KOPT-K1 (cell line): ENCODE measurements around the gene ZNF652.

Experiments
- H3K27ac ChIP-seq: fragments of 200-600 bp; sonication (generic); 2 replicates; pipeline ENCODE4 v1.5.1; 2016; ENCODE audit warnings: antibody characterized with exemption, mild to moderate bottlenecking, low read depth, low read length; ENCODE audit not compliant: poor library complexity, severe bottlenecking
- H3K36me3 ChIP-seq: fragments of 200-600 bp; sonication (generic); 2 replicates; pipeline ENCODE4 v1.5.1; 2017; ENCODE audit warnings: antibody characterized with exemption, mild to moderate bottlenecking, low read length, moderate library complexity; ENCODE audit not compliant: insufficient read depth
- H3K9me3 ChIP-seq: fragments of 200-600 bp; sonication (generic); 2 replicates; pipeline ENCODE4 v1.5.1; 2017; ENCODE audit warnings: antibody characterized with exemption, low read length, mild to moderate bottlenecking; ENCODE audit not compliant: insufficient read depth, poor library complexity, severe bottlenecking

Gene ZNF652

GRCh38 chr17:49258394-49258793, 103.7 kb downstream of the ZNF652 start:
- H3K36me3 ChIP-seq, result no peaks in the 10 kb centered on the region
- no peaks in the 10 kb centered on the region for H3K9me3 ChIP-seq
- H3K27ac ChIP-seq, result no peak overlapping the region

GRCh38 chr17:49255125-49255524, 106.9 kb downstream of the ZNF652 start:
- Histone ChIP-seq H3K36me3 (no peaks in the 10 kb centered on the region), H3K9me3 (no peaks in the 10 kb centered on the region), H3K27ac (no peak overlapping the region)

GRCh38 chr17:49254066-49254465, 108.0 kb downstream of the ZNF652 start:
- no peak overlapping the region for H3K27ac ChIP-seq
- no peaks in the 10 kb centered on the region for H3K9me3 ChIP-seq
- H3K36me3 ChIP-seq, result no peaks in the 10 kb centered on the region

- Histone ChIP-seq H3K36me3 (no peaks in the 10 kb centered on the region), H3K9me3 (no peaks in the 10 kb centered on the region), H3K27ac (no peak overlapping the region)
Measured at GRCh38 chr17:49252148-49252695, 109.8 kb downstream of the ZNF652 start.

GRCh38 chr17:49249890-49250522, 112.0 kb downstream of the ZNF652 start:
- no peaks in the 10 kb centered on the region for H3K9me3 ChIP-seq

GRCh38 chr17:49249292-49249794, 112.7 kb downstream of the ZNF652 start:
- Histone ChIP-seq H3K27ac (no peak overlapping the region), H3K36me3 (no peaks in the 10 kb centered on the region), H3K9me3 (no peaks in the 10 kb centered on the region)

More at GRCh38 chr17:49249890-49250522, 112.0 kb downstream of the ZNF652 start:
- no peaks in the 10 kb centered on the region for H3K36me3 ChIP-seq
- no peak overlapping the region for H3K27ac ChIP-seq

GRCh38 chr17:49247944-49248343, 114.1 kb downstream of the ZNF652 start:
- Histone ChIP-seq H3K9me3 (no peaks in the 10 kb centered on the region), H3K27ac (no peak overlapping the region), H3K36me3 (no peaks in the 10 kb centered on the region)

GRCh38 chr17:49244839-49245238, 117.2 kb downstream of the ZNF652 start:
- H3K27ac ChIP-seq, result no peak overlapping the region
- no peaks in the 10 kb centered on the region for H3K9me3 ChIP-seq
- no peaks in the 10 kb centered on the region for H3K36me3 ChIP-seq
